ENCODE measurements around the gene PDE2A.

PDE2A gene

DNA sequence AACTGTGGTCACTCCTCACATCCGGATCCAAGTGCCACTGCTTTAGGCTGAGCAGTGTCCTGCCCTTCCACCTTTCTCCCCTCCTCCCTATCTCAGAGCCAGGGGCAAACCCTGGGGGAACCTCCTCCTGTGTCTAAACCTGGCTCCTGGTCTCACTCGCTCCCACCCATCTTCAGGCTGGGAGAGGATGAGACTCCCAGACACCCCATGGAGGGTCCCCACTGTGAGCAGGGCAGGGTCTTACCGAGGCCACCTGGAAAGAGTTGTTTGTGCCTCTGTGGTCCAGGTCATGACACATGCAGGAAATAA lies 93.6 kb downstream of the PDE2A start (continued):
- TF ChIP-seq, protein P1, sequence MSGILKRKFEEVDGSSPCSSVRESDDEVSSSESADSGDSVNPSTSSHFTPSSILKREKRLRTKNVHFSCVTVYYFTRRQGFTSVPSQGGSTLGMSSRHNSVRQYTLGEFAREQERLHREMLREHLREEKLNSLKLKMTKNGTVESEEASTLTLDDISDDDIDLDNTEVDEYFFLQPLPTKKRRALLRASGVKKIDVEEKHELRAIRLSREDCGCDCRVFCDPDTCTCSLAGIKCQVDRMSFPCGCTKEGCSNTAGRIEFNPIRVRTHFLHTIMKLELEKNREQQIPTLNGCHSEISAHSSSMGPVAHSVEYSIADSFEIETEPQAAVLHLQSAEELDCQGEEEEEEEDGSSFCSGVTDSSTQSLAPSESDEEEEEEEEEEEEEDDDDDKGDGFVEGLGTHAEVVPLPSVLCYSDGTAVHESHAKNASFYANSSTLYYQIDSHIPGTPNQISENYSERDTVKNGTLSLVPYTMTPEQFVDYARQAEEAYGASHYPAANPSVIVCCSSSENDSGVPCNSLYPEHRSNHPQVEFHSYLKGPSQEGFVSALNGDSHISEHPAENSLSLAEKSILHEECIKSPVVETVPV (CRISPR knock-in tag; IDR thresholded peaks at IDR 0.05), result no peak

DNA sequence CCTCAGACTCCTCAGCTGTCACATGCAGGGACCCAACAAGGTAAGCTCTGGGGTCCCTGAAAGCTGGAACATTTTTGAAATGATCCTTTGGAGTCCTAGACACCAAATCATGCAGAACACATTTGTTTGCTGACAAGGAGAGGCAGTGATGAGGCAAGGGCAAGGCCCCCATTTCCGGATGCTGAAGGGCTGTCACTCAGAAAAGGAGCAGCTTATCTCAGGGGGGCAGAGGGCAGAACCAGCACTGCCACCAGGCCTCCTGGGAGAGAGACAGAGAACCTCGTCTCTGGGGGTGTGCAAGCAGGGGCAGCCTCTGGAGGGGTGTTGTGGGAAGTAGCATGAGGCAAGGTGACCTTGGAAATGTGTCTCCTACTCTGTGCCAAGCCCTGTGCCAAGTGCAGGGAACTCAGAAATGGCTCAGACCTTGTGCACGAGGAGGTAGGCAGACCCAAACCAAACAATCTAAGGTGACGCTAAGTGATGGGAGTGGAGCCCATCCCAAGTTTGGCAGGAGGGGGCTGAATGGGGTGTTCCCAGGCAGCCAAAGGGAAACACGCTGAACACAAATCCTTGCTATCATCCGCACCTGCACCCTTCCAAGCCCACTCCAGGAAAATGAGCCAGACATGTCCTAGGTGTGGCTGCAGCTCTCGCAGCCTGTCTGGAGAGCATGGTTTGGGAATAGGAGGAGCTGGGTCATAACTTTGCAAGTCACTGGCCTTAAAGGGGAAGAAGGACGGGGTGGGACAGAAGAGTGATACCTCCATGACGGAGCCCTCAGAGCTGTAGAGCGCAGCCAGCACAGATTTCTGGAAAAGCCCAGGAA lies 94.2 kb downstream of the PDE2A start:
- TF ChIP-seq OSR1 (CRISPR knock-in tag; IDR thresholded peaks at IDR 0.05), result no peak
- TF ChIP-seq ZC3H10 (CRISPR knock-in tag; IDR thresholded peaks at IDR 0.05), result no peak
- TF ChIP-seq, protein P2, sequence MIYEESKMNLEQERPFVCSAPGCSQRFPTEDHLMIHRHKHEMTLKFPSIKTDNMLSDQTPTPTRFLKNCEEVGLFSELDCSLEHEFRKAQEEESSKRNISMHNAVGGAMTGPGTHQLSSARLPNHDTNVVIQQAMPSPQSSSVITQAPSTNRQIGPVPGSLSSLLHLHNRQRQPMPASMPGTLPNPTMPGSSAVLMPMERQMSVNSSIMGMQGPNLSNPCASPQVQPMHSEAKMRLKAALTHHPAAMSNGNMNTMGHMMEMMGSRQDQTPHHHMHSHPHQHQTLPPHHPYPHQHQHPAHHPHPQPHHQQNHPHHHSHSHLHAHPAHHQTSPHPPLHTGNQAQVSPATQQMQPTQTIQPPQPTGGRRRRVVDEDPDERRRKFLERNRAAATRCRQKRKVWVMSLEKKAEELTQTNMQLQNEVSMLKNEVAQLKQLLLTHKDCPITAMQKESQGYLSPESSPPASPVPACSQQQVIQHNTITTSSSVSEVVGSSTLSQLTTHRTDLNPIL (CRISPR knock-in tag; IDR thresholded peaks at IDR 0.05; ENCODE audit: low read depth), result no peak
- TF ChIP-seq, protein P3, sequence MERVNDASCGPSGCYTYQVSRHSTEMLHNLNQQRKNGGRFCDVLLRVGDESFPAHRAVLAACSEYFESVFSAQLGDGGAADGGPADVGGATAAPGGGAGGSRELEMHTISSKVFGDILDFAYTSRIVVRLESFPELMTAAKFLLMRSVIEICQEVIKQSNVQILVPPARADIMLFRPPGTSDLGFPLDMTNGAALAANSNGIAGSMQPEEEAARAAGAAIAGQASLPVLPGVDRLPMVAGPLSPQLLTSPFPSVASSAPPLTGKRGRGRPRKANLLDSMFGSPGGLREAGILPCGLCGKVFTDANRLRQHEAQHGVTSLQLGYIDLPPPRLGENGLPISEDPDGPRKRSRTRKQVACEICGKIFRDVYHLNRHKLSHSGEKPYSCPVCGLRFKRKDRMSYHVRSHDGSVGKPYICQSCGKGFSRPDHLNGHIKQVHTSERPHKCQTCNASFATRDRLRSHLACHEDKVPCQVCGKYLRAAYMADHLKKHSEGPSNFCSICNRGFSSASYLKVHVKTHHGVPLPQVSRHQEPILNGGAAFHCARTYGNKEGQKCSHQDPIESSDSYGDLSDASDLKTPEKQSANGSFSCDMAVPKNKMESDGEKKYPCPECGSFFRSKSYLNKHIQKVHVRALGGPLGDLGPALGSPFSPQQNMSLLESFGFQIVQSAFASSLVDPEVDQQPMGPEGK (CRISPR knock-in tag; IDR thresholded peaks at IDR 0.05; ENCODE audit: borderline replicate concordance), result no peak
- no peak for TF ChIP-seq ISL1 (CRISPR knock-in tag; IDR thresholded peaks at IDR 0.05)
- TF ChIP-seq ARNTL (CRISPR knock-in tag; IDR thresholded peaks at IDR 0.05; ENCODE audit: borderline replicate concordance, low read depth), result no peak
- TF ChIP-seq CSDC2 (CRISPR knock-in tag; IDR thresholded peaks at IDR 0.05), result no peak
- no peak for TF ChIP-seq PPARA (CRISPR knock-in tag; IDR thresholded peaks at IDR 0.05; ENCODE audit: borderline replicate concordance)
- TF ChIP-seq, protein P4, sequence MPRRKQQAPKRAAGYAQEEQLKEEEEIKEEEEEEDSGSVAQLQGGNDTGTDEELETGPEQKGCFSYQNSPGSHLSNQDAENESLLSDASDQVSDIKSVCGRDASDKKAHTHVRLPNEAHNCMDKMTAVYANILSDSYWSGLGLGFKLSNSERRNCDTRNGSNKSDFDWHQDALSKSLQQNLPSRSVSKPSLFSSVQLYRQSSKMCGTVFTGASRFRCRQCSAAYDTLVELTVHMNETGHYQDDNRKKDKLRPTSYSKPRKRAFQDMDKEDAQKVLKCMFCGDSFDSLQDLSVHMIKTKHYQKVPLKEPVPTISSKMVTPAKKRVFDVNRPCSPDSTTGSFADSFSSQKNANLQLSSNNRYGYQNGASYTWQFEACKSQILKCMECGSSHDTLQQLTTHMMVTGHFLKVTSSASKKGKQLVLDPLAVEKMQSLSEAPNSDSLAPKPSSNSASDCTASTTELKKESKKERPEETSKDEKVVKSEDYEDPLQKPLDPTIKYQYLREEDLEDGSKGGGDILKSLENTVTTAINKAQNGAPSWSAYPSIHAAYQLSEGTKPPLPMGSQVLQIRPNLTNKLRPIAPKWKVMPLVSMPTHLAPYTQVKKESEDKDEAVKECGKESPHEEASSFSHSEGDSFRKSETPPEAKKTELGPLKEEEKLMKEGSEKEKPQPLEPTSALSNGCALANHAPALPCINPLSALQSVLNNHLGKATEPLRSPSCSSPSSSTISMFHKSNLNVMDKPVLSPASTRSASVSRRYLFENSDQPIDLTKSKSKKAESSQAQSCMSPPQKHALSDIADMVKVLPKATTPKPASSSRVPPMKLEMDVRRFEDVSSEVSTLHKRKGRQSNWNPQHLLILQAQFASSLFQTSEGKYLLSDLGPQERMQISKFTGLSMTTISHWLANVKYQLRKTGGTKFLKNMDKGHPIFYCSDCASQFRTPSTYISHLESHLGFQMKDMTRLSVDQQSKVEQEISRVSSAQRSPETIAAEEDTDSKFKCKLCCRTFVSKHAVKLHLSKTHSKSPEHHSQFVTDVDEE (CRISPR knock-in tag; IDR thresholded peaks at IDR 0.05), result no peak
- TF ChIP-seq SNAI2 (CRISPR knock-in tag; IDR thresholded peaks at IDR 0.05), result no peak
- no peak for TF ChIP-seq GLIS3 (CRISPR knock-in tag; IDR thresholded peaks at IDR 0.05)
- no peak for TF ChIP-seq RARB (CRISPR knock-in tag; IDR thresholded peaks at IDR 0.05)
- no peak for TF ChIP-seq ZNF565 (CRISPR knock-in tag; conservative IDR thresholded peaks at IDR 0.05; ENCODE audit: low read depth)
- TF ChIP-seq TCF4 (CRISPR knock-in tag; IDR thresholded peaks at IDR 0.05; ENCODE audit: borderline replicate concordance), result no peak
- TF ChIP-seq ESRRG (CRISPR knock-in tag; IDR thresholded peaks at IDR 0.05), result no peak
- no peak for TF ChIP-seq BACH2 (CRISPR knock-in tag; IDR thresholded peaks at IDR 0.05; ENCODE audit: borderline replicate concordance)
- TF ChIP-seq ZFP3 (CRISPR knock-in tag; IDR thresholded peaks at IDR 0.05), result no peak
- TF ChIP-seq, protein P1 (CRISPR knock-in tag; IDR thresholded peaks at IDR 0.05), result no peak
- no peak for TF ChIP-seq ZFP30 (CRISPR knock-in tag; IDR thresholded peaks at IDR 0.05)
- no peak for TF ChIP-seq ZNF8 (CRISPR knock-in tag; IDR thresholded peaks at IDR 0.05)
- ATAC-seq, result no peak; the same call in 2 of the 3 replicates

DNA sequence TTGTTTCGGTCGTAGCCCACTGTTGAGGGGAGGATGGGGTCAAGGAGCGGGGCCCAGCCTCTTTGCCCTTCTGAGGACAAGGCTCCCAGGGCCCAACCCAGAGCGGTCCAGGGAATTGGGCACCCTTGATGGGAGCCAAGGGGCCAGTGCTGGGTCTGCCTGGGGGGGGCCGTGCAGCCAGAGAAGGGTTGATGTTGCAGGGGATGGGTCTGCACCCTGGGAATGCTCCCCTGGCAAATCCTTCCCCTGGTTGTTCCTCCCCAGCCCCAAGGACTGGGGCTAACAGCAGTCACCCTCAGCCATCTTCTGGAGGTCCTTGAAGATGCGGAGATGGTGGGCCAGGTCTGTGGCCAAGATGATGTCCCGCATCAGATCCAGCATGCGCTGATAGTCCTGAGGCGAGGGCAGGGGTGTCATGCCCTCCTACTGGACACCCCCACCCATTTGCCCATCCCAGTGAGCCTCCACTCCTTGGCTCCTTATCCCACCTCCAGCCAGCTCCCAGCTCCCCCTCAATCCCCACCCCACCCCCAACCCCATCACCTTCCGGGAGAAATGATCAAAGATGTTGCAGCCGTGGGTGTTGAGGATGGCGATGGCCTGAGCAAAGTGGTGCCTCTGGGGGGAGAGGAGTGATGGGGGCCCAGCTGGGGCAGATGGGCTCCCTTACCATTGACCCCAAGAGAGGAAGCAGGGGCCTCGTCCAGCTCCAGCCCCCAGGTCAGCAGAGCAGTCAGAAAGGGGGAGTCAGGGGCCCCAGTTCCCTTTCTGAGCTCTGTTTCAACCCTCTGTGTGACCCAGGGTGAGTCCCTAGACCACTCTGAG lies 95.0 kb downstream of the PDE2A start:
- no peak for ATAC-seq
- TF ChIP-seq ZFP30 (CRISPR knock-in tag; IDR thresholded peaks at IDR 0.05), result no peak
- TF ChIP-seq ISL1 (CRISPR knock-in tag; IDR thresholded peaks at IDR 0.05), result no peak
- TF ChIP-seq ZNF8 (CRISPR knock-in tag; IDR thresholded peaks at IDR 0.05), result no peak
- no peak for TF ChIP-seq ARNTL (CRISPR knock-in tag; IDR thresholded peaks at IDR 0.05; ENCODE audit: borderline replicate concordance, low read depth)
- TF ChIP-seq ZNF70 (CRISPR knock-in tag; IDR thresholded peaks at IDR 0.05), result no peak
- TF ChIP-seq, protein P4 (CRISPR knock-in tag; IDR thresholded peaks at IDR 0.05), result no peak
- TF ChIP-seq, protein P3 (CRISPR knock-in tag; IDR thresholded peaks at IDR 0.05; ENCODE audit: borderline replicate concordance), result no peak
- no peak for TF ChIP-seq ZC3H10 (CRISPR knock-in tag; IDR thresholded peaks at IDR 0.05)
- no peak for TF ChIP-seq TOX (CRISPR knock-in tag; IDR thresholded peaks at IDR 0.05; ENCODE audit: borderline replicate concordance)
- TF ChIP-seq ZFP3 (CRISPR knock-in tag; IDR thresholded peaks at IDR 0.05), result no peak
- no peak for TF ChIP-seq OSR1 (CRISPR knock-in tag; IDR thresholded peaks at IDR 0.05)
- TF ChIP-seq PPARA (CRISPR knock-in tag; IDR thresholded peaks at IDR 0.05; ENCODE audit: borderline replicate concordance), result no peak

All from SK-N-SH treated with all-trans-retinoic acid at 6 μM for 48 hours (cell line).